ENCODE results near the gene GBE1.

GBE1 gene

GRCh38 chr3:81472600-81473362 lies 288.7 kb downstream of the GBE1 start:
- TF ChIP-seq CTCF (IDR thresholded peaks at IDR 0.05; ENCODE audit: low read depth, low read length): no peak
- no peak for DNase-seq (ENCODE audit: extremely low read depth, low read depth)

GRCh38 chr3:81470524-81471278 lies 290.7 kb downstream of the GBE1 start:
- TF ChIP-seq CTCF (IDR thresholded peaks at IDR 0.05; ENCODE audit: low read depth, low read length): no peak
- no peak for DNase-seq (ENCODE audit: extremely low read depth, low read depth)

GRCh38 chr3:81468391-81468790 lies 293.1 kb downstream of the GBE1 start:
- no peak for DNase-seq (ENCODE audit: extremely low read depth, low read depth)
- TF ChIP-seq CTCF (IDR thresholded peaks at IDR 0.05; ENCODE audit: low read depth, low read length): no peak

GRCh38 chr3:81466201-81466560 lies 295.3 kb downstream of the GBE1 start:
- no peak for TF ChIP-seq CTCF (IDR thresholded peaks at IDR 0.05; ENCODE audit: low read depth, low read length)
- DNase-seq (ENCODE audit: extremely low read depth, low read depth): no peak

- no peak for DNase-seq (ENCODE audit: extremely low read depth, low read depth)
- TF ChIP-seq CTCF (IDR thresholded peaks at IDR 0.05; ENCODE audit: low read depth, low read length): no peak
These were observed 295.8 kb downstream of the GBE1 start for GRCh38 chr3:81465510-81466200.

GRCh38 chr3:81463781-81464180 lies 297.7 kb downstream of the GBE1 start:
- TF ChIP-seq CTCF (IDR thresholded peaks at IDR 0.05; ENCODE audit: low read depth, low read length): no peak
- no peak for DNase-seq (ENCODE audit: extremely low read depth, low read depth)

GRCh38 chr3:81462921-81463320 lies 298.5 kb downstream of the GBE1 start:
- no peak for DNase-seq (ENCODE audit: extremely low read depth, low read depth)
- no peak for TF ChIP-seq CTCF (IDR thresholded peaks at IDR 0.05; ENCODE audit: low read depth, low read length)
